ENCODE measurements around the gene XAB2. TPM values are rescaled to one million over a fixed set of nuclear protein-coding genes. Genes with fewer than 3 reads are reported as not detected.

The XAB2 gene
- total RNA-seq, 4 donors from 2014 or later: 53.7 to 77.2 (median 55.4) TPM

DNA sequence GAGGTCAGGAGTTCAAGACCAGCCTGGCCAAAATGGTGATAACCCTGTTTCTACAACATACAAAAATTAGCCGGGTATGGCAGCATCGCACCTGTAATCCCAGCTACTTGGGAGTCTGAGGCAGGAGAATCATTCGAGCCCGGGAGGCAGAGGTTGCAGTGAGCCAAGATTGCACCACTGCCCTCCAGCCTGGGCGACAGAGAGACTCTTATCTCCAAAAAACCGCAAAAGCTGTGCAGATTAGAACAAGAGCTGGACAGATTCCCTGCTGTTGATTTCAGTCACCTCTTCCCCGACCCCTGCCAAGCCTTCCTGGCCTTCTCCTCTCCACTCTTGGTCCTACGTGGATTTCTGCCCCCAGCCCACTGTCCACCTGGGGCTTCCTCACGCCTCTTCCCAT lies 25.4 kb downstream of the XAB2 start:
- H3K27me3 ChIP-seq: no peaks in the 10 kb centered on the region
- H3K36me3 ChIP-seq: no peaks in the 10 kb centered on the region
- H3K4me1 ChIP-seq: peaks cover 14 to 15% of the 10 kb centered on the region in 2 donors
- intact Hi-C loops (cut with DNase I): no loop called here
- H3K4me3 ChIP-seq (replicated peaks in 1 of 3): no peak overlapping the region
- no peak overlapping the region for H3K27ac ChIP-seq
- TF ChIP-seq POLR2A (IDR thresholded peaks at IDR 0.05): no peak
- TF ChIP-seq, protein P1, sequence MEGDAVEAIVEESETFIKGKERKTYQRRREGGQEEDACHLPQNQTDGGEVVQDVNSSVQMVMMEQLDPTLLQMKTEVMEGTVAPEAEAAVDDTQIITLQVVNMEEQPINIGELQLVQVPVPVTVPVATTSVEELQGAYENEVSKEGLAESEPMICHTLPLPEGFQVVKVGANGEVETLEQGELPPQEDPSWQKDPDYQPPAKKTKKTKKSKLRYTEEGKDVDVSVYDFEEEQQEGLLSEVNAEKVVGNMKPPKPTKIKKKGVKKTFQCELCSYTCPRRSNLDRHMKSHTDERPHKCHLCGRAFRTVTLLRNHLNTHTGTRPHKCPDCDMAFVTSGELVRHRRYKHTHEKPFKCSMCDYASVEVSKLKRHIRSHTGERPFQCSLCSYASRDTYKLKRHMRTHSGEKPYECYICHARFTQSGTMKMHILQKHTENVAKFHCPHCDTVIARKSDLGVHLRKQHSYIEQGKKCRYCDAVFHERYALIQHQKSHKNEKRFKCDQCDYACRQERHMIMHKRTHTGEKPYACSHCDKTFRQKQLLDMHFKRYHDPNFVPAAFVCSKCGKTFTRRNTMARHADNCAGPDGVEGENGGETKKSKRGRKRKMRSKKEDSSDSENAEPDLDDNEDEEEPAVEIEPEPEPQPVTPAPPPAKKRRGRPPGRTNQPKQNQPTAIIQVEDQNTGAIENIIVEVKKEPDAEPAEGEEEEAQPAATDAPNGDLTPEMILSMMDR (IDR thresholded peaks at IDR 0.05): no peak
- no peaks in the 10 kb centered on the region for H3K9me3 ChIP-seq
- WGBS, 2 donors: 81 to 93% methylated on average over 9 of the region's 9 CpGs
- no peak for DNase-seq

DNA sequence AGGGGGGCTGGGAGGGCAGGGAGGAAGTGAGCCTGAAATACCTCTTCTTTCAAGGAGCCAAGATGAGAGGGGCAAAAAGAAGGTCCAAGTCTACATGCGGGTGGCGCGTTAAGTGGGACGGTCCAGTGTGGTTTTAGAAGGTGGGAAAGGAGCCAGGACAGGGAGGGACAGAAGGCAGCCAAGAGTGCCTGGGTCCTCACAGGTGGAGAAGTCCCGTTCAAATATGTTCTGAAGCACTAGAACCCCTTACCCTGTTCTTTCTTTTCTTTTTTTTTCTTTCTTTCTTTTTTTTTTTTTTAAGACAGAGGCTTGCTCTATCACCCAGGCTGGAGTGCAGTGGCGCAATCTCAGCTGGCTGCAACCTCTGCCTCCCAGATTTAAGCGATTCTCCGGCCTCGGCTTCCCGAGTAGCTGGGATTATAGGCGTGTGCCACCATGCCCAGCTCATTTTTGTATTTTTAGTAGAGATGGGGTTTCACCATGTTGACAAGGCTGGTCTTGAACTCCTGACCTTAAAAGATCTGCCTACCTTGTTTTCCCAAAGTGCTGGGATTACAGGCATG lies 26.3 kb downstream of the XAB2 start:
- no peaks in the 10 kb centered on the region for H3K27me3 ChIP-seq

DNA sequence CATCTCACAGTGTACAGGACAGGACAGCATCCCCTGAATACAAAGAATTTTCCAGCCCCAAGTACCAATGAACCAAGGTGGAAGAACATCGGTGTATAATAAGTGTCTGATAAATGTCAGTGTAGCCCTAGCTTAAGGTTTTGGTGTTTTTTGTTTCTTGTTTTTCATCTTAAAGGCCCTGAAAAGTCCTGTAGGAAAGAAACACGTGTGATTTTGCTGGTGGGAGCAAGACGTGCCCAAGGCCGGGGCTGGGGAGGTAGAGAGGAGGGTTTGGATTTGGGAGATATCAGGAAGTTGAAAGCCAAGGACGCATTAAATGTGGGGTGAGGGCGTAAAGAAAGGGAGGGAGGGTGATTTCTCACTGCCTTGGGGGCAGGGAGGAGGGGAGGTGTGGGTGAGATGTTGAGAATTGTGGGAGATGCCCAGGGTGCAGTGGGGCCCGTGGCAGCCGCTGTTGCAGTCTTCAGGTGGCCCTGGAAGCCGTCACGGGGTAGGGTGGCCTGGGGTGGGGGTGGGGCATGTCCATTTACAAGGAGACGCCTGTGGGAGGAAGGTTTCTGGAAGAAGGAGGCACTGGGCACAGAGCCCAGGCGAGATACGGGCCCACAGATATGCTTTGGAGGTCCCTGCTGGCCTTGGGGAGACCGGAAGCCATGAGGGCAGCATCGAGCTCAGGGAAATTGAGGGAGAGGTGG lies 27.0 kb downstream of the XAB2 start:
- H3K4me3 ChIP-seq (replicated peaks in 1 of 3): no peak overlapping the region
- no peaks in the 10 kb centered on the region for H3K27me3 ChIP-seq
- WGBS, 2 donors: 33 to 39% methylated on average over 15 of the region's 15 CpGs
- peaks cover 12 to 13% of the 10 kb centered on the region in 2 donors for H3K4me1 ChIP-seq
- H3K9me3 ChIP-seq: no peaks in the 10 kb centered on the region
- TF ChIP-seq, protein P1 (IDR thresholded peaks at IDR 0.05): no peak
- no peak for TF ChIP-seq POLR2A (IDR thresholded peaks at IDR 0.05)
- peak overlapping the region; percentile 19 to 73 (median 56) for H3K27ac ChIP-seq
- H3K36me3 ChIP-seq: no peaks in the 10 kb centered on the region
- peak; percentile 75 to 90 for DNase-seq
- intact Hi-C loops (cut with DNase I): no loop called here

More for the DNA sequence above, 26.3 kb downstream of the XAB2 start:
- no peak overlapping the region for H3K4me3 ChIP-seq (replicated peaks in 1 of 3)
- DNase-seq: peak in 1 of 2 donors; percentile 54
- H3K9me3 ChIP-seq: no peaks in the 10 kb centered on the region
- intact Hi-C loops (cut with DNase I): no loop called here
- peaks cover 12 to 13% of the 10 kb centered on the region in 2 donors for H3K4me1 ChIP-seq
- H3K36me3 ChIP-seq: no peaks in the 10 kb centered on the region
- TF ChIP-seq POLR2A (IDR thresholded peaks at IDR 0.05): no peak
- TF ChIP-seq, protein P1 (IDR thresholded peaks at IDR 0.05): no peak
- 39 to 41% methylated on average over 11 of the region's 11 CpGs for WGBS, 2 donors
- H3K27ac ChIP-seq: peak overlapping the region; percentile 19 to 73 (median 56)

DNA sequence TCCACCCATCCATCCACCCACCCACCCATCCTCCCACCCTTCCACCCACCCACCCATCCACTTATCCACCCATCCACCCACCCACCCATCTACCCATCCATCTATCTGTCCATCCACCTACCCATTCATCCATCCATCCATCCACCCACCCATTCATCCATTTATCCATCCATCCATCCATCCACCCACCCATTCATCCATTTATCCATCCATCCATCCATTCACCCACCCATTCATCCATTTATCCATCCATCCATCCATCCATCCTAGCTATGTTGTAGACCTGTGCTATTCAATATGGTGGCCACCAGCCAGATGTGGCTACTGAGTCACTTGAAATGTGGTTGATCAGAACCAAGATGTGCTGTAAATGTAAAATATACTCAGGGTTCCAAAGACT lies 28.6 kb downstream of the XAB2 start:
- intact Hi-C loops (cut with DNase I): no loop called here
- no peak overlapping the region for H3K4me3 ChIP-seq (replicated peaks in 1 of 3)
- DNase-seq: no peak
- H3K9me3 ChIP-seq: no peaks in the 10 kb centered on the region
- H3K27ac ChIP-seq: no peak overlapping the region
- TF ChIP-seq POLR2A (IDR thresholded peaks at IDR 0.05): no peak
- TF ChIP-seq, protein P1 (IDR thresholded peaks at IDR 0.05): no peak
- no peaks in the 10 kb centered on the region for H3K27me3 ChIP-seq
- H3K4me1 ChIP-seq: peaks cover 12 to 21% of the 10 kb centered on the region in 2 donors
- no peaks in the 10 kb centered on the region for H3K36me3 ChIP-seq

DNA sequence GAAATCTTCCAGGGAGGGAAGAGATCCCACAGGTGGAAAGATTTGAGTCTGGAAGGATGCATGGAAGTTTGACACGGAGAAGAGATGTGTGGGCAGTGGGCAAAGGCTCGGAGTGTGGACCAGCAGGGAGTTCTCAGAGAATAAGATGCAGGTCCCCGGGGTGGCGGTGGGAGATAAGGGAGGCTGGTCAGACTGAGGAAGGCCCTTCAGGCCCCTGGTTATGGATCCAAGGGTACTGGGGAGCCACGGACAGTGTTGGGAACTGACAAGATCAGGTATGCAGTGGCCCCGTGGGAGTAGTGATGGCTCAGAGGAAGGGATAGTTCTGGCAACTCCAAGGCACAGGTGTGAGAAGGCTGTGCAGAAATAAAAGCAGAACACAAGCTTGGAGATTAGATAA lies 31.2 kb downstream of the XAB2 start:
- Histone ChIP-seq H3K36me3 (no peaks in the 10 kb centered on the region), H3K27me3 (no peaks in the 10 kb centered on the region), H3K4me3 (replicated peaks in 1 of 3) (no peak overlapping the region), H3K27ac (no peak overlapping the region), H3K9me3 (no peaks in the 10 kb centered on the region), H3K4me1 (peaks cover 8 to 17% of the 10 kb centered on the region in 2 donors)
- no peak for DNase-seq
- WGBS, 2 donors: 74 to 82% methylated on average over 6 of the region's 6 CpGs
- intact Hi-C loops (cut with DNase I): no loop called here
- TF ChIP-seq POLR2A (IDR thresholded peaks at IDR 0.05): no peak
- TF ChIP-seq, protein P1 (IDR thresholded peaks at IDR 0.05): no peak

Data from thyroid gland (tissue), 4 donors.